ENCODE measurements around the gene FAM20B. TPM values are rescaled to one million over a fixed set of nuclear protein-coding genes. Genes with fewer than 3 reads are reported as not detected.

The FAM20B gene
- total and polyA plus RNA-seq, 9 donors: 19.0 to 62.0 (median 49.1) TPM

- no peak for DNase-seq
- Histone ChIP-seq H3K27ac (no peak overlapping the region), H3K4me3 (no peak overlapping the region), H3K4me1 (ENCODE audit: insufficient read depth) (no peaks in the 10 kb centered on the region), H3K9me3 (no peaks in the 10 kb centered on the region), H3K36me3 (no peaks in the 10 kb centered on the region), H3K27me3 (no peaks in the 10 kb centered on the region)
- intact Hi-C loops (cut with DNase I): no loop called here
- 21 to 36% (median 23%) methylated on average over 7 of the region's 7 CpGs for WGBS, 3 donors
- TF ChIP-seq EP300 (IDR thresholded peaks at IDR 0.05) (no peak), CTCF (IDR thresholded peaks at IDR 0.05) (no peak), POLR2A (IDR thresholded peaks at IDR 0.05) (no peak)
Observed at GRCh38 chr1:179077396-179077795, 51.7 kb downstream of the FAM20B start.

- peak in 3 of 5 donors; percentile 35 to 72 (median 42) for DNase-seq
- Histone ChIP-seq H3K27ac (no peak overlapping the region), H3K4me3 (no peak overlapping the region), H3K36me3 (no peaks in the 10 kb centered on the region), H3K4me1 (ENCODE audit: insufficient read depth) (peaks cover 4% of the 10 kb centered on the region), H3K27me3 (no peaks in the 10 kb centered on the region), H3K9me3 (no peaks in the 10 kb centered on the region)
- TF ChIP-seq CTCF (IDR thresholded peaks at IDR 0.05) (peak; percentile 42 to 76 (median 74)), EP300 (IDR thresholded peaks at IDR 0.05) (no peak)
- intact Hi-C loops (cut with DNase I): loop anchor here in 1 of 4 donors (2.0 kb wide), 1 partner anchor 288 kb away; no protein-coding TSS in a partner anchor
- WGBS, 3 donors: 36 to 45% (median 38%) methylated on average over 18 of the region's 18 CpGs
Observed at GRCh38 chr1:179079113-179079761, 53.5 kb downstream of the FAM20B start.

GRCh38 chr1:179080866-179081686, 55.4 kb downstream of the FAM20B start:
- no peak for TF ChIP-seq CTCF (IDR thresholded peaks at IDR 0.05)
- no peak for TF ChIP-seq EP300 (IDR thresholded peaks at IDR 0.05)
- TF ChIP-seq POLR2A (IDR thresholded peaks at IDR 0.05): no peak
- DNase-seq: no peak
- no peaks in the 10 kb centered on the region for H3K9me3 ChIP-seq
- H3K27me3 ChIP-seq: no peaks in the 10 kb centered on the region
- 35 to 36% (median 35%) methylated on average over 18 of the region's 18 CpGs for WGBS, 3 donors
- H3K27ac ChIP-seq: peak overlapping the region in 1 of 2 donors; percentile 47
- intact Hi-C loops (cut with DNase I): loop anchor here in 2 of 4 donors (5.0 to 10.0 kb wide), 2 partner anchors 284 to 286 kb away; partner anchors contain the start of gene AXDND1 (in 2 of the 2)
- H3K4me3 ChIP-seq: peak overlapping the region; percentile 95
- no peaks in the 10 kb centered on the region for H3K36me3 ChIP-seq
- H3K4me1 ChIP-seq (ENCODE audit: insufficient read depth): peaks cover 4% of the 10 kb centered on the region

GRCh38 chr1:179081687-179082332, 56.1 kb downstream of the FAM20B start, which contains the start of gene TOR3A:
Gene TOR3A, plus strand, starts transcription at chr1:179082070. Its CDS starts 59 bp downstream, at chr1:179082129.
- TF ChIP-seq POLR2A (IDR thresholded peaks at IDR 0.05): peak; percentile 67
- TF ChIP-seq CTCF (IDR thresholded peaks at IDR 0.05): peak in 1 of 3 donors; percentile 16
- no peak for TF ChIP-seq EP300 (IDR thresholded peaks at IDR 0.05)
- Histone ChIP-seq H3K4me1 (ENCODE audit: insufficient read depth) (peaks cover 4% of the 10 kb centered on the region), H3K27me3 (no peaks in the 10 kb centered on the region), H3K27ac (peak within 1 kb of the TSS; percentile 47 to 61), H3K4me3 (peak within 1 kb of the TSS; percentile 95), H3K36me3 (no peaks in the 10 kb centered on the region), H3K9me3 (no peaks in the 10 kb centered on the region)
- intact Hi-C loops (cut with DNase I): loop anchor here in 2 of 4 donors (5.0 to 10.0 kb wide), 2 partner anchors 283 to 285 kb away; partner anchors contain the start of gene AXDND1 (in 2 of the 2)
- DNase-seq: peak; percentile 88 to 93 (median 90)
- WGBS, 3 donors: 0 to 1% (median 0%) methylated on average over 39 to 51 of the region's 51 CpGs
